HCT116 (cell line): ENCODE results near the gene DNAJC1. TPM values are rescaled to one million over a fixed set of nuclear protein-coding genes. Genes with fewer than 3 reads are reported as not detected.

Experiments
- ATAC-seq: fragments of 200-7000 bp; cut with Tn5 transposase; 2 replicates; pipeline ENCODE4 v1.9.1; 2020; ENCODE audit warnings: mild to moderate bottlenecking, moderate library complexity
- BruUV-seq: library from RNA; stranded (reverse); fragments of 400-500 nt; replicated peaks from 2 replicates; lab custom pipeline; 2021; lab: Mats Ljungman, UMichigan
- CTCF ChIA-PET: fragments of 300-600 bp; sonication (Branson Sonifier 250); formaldehyde crosslinking; loops from one replicate; lab custom pipeline; 2021; ENCODE audit warnings: antibody characterized with exemption; lab: Charles Lee
- POLR2A ChIA-PET: fragments of 300-600, 350-600 bp; sonication (Branson Sonifier 250); formaldehyde crosslinking; loops from one replicate; lab custom pipeline; 2021; ENCODE audit warnings: antibody characterized with exemption; lab: Charles Lee
- RAD21 ChIA-PET, 2 experiments: fragments of 300-600 bp; sonication (Branson Sonifier 250); formaldehyde crosslinking; loops; one replicate each; lab custom pipeline; 2023; ENCODE audit warnings: low total read pairs in 2 of 2; ENCODE audit not compliant: uncharacterized antibody in 2 of 2, unreplicated experiment in 2 of 2, low non-redundant PET in 1 of 2; lab: Charles Lee
- DNase-seq: peaks from one replicate; pipeline ENCODE4 v3.0.0-alpha.2; 2010; ENCODE audit warnings: low read depth, low spot score
- H2AFZ ChIP-seq: fragments of 200-600 bp; shearing (Covaris generic), sonication (generic); 2 replicates; pipeline ENCODE4 v1.6.1; 2017; ENCODE audit warnings: low read depth, mixed run types, mixed read lengths, antibody characterized with exemption, low read length; ENCODE audit not compliant: poor library complexity, severe bottlenecking
- H3K27ac ChIP-seq: 2 replicates; pipeline ENCODE4 v1.5.1; 2012; ENCODE audit warnings: low read depth, low read length
- H3K27me3 ChIP-seq: fragments of 200-600 bp; sonication (generic); 2 replicates; pipeline ENCODE4 v1.6.1; 2016; ENCODE audit warnings: mixed run types, low read length, mixed read lengths; ENCODE audit not compliant: insufficient read depth
- H3K36me3 ChIP-seq, 2 experiments: fragments of 200-500 bp in 1 of 2; fragments of 200-600 bp in 1 of 2; sonication (Bioruptor generic) in 1 of 2; sonication (generic) in 1 of 2; 2 replicates each; pipeline versions ENCODE4 v1.5.1 to v1.6.1; 2014 to 2016; ENCODE audit warnings: low read length in 2 of 2, inconsistent platforms in 1 of 2, mixed read lengths in 1 of 2, mixed run types in 1 of 2; ENCODE audit not compliant: insufficient read depth in 2 of 2, control insufficient read depth in 1 of 2
- H3K4me1 ChIP-seq, 2 experiments: fragments of 200-600 bp in 1 of 2; sonication (generic) in 1 of 2; 2 replicates each; pipeline versions ENCODE4 v1.5.1 to v1.6.1; 2012 to 2017; ENCODE audit warnings: low read length in 2 of 2, inconsistent platforms in 1 of 2, mild to moderate bottlenecking in 1 of 2, mixed read lengths in 1 of 2, mixed run types in 1 of 2, moderate library complexity in 1 of 2; ENCODE audit not compliant: insufficient read depth in 2 of 2, control insufficient read depth in 1 of 2
- H3K4me2 ChIP-seq: fragments of 200-600 bp; sonication (generic); 2 replicates; pipeline ENCODE4 v1.6.1; 2017; ENCODE audit warnings: mixed run types, low read length, mixed read lengths
- H3K4me3 ChIP-seq, 2 experiments: fragments of 200-600 bp in 1 of 2; sonication (generic) in 1 of 2; replicated peaks in 1 of 2; 2 replicates each; pipeline ENCODE4 v1.5.1; 2011 to 2016; ENCODE audit warnings: low read length in 2 of 2, control low read depth in 1 of 2, low read depth in 1 of 2, mild to moderate bottlenecking in 1 of 2, mixed read lengths in 1 of 2, mixed run types in 1 of 2
- H3K79me2 ChIP-seq: fragments of 200-600 bp; sonication (generic); 2 replicates; pipeline ENCODE4 v1.6.1; 2017; ENCODE audit warnings: mild to moderate bottlenecking, mixed run types, low read length, moderate library complexity, mixed read lengths; ENCODE audit not compliant: insufficient read depth
- H3K9ac ChIP-seq: fragments of 200-600 bp; sonication (generic); 2 replicates; pipeline ENCODE4 v1.6.1; 2016; ENCODE audit warnings: low read length, mixed read lengths
- H3K9me2 ChIP-seq: fragments of 200-600 bp; sonication (generic), shearing (Covaris generic); 2 replicates; pipeline ENCODE4 v1.6.1; 2017; ENCODE audit warnings: mixed run types, mild to moderate bottlenecking, moderate library complexity; ENCODE audit not compliant: insufficient read depth
- H3K9me3 ChIP-seq, 2 experiments: fragments of 200-500 bp in 1 of 2; fragments of 200-600 bp in 1 of 2; sonication (Bioruptor generic) in 1 of 2; sonication (generic) in 1 of 2; 2 replicates each; pipeline ENCODE4 v1.6.1; 2014 to 2017; ENCODE audit warnings: low read length in 2 of 2, mixed read lengths in 2 of 2, inconsistent platforms in 1 of 2, low read depth in 1 of 2, mild to moderate bottlenecking in 1 of 2, mixed run types in 1 of 2, moderate library complexity in 1 of 2; ENCODE audit not compliant: control insufficient read depth in 1 of 2, insufficient read depth in 1 of 2
- H4K20me1 ChIP-seq: fragments of 200-600 bp; sonication (generic), shearing (Covaris generic); 2 replicates; pipeline ENCODE4 v1.6.1; 2017; ENCODE audit warnings: mixed run types, mild to moderate bottlenecking, moderate library complexity; ENCODE audit not compliant: insufficient read depth
- ATF3 ChIP-seq: IDR thresholded peaks from 2 replicates; pipeline ENCODE4 v1.6.1; 2012
- CEBPB ChIP-seq: IDR thresholded peaks from 2 replicates; pipeline ENCODE4 v1.6.1; 2012; ENCODE audit warnings: low read depth
- CTCF ChIP-seq, 3 experiments: fragments of 200-600 bp in 1 of 3; sonication (generic) in 1 of 3; IDR thresholded peaks in 2 of 3; conservative IDR thresholded peaks in 1 of 3; 2 replicates each; pipeline ENCODE4 v1.5.1; 2012 to 2017; ENCODE audit warnings: low read depth in 2 of 3, low read length in 2 of 3, antibody characterized with exemption in 1 of 3, borderline replicate concordance in 1 of 3, control low read depth in 1 of 3, mild to moderate bottlenecking in 1 of 3, mixed read lengths in 1 of 3, mixed run types in 1 of 3, moderate library complexity in 1 of 3; ENCODE audit not compliant: insufficient read depth in 1 of 3
- EGR1 ChIP-seq: IDR thresholded peaks from 2 replicates; pipeline ENCODE4 v1.6.1; 2012; ENCODE audit warnings: low read depth
- ELF1 ChIP-seq: IDR thresholded peaks from 2 replicates; pipeline ENCODE4 v1.6.1; 2012; ENCODE audit warnings: low read depth, borderline replicate concordance
- EZH2phosphoT487 ChIP-seq: fragments of 200-600 bp; IDR thresholded peaks from 2 replicates; pipeline ENCODE4 v1.6.1; 2018; ENCODE audit warnings: antibody characterized with exemption, borderline replicate concordance
- FOSL1 ChIP-seq: IDR thresholded peaks from 2 replicates; pipeline ENCODE4 v1.6.1; 2012; ENCODE audit warnings: low read depth
- JUND ChIP-seq: IDR thresholded peaks from 2 replicates; pipeline ENCODE4 v1.6.1; 2012
- MAX ChIP-seq: IDR thresholded peaks from 2 replicates; pipeline ENCODE4 v1.6.1; 2012
- POLR2A ChIP-seq: IDR thresholded peaks from 2 replicates; pipeline ENCODE4 v1.7.0; 2011; ENCODE audit warnings: borderline replicate concordance; ENCODE audit not compliant: insufficient read depth, insufficient read length; ENCODE audit errors: extremely low read depth
- POLR2AphosphoS5 ChIP-seq: IDR thresholded peaks from 2 replicates; pipeline ENCODE4 v1.6.1; 2011; ENCODE audit warnings: mild to moderate bottlenecking, low read depth, low read length, moderate library complexity
- RAD21 ChIP-seq: IDR thresholded peaks from 2 replicates; pipeline ENCODE4 v1.6.1; 2012; ENCODE audit warnings: low read depth, mild to moderate bottlenecking
- SIN3A ChIP-seq: IDR thresholded peaks from 2 replicates; pipeline ENCODE4 v1.6.1; 2012; ENCODE audit warnings: low read depth
- SP1 ChIP-seq: IDR thresholded peaks from 2 replicates; pipeline ENCODE4 v1.6.1; 2012; ENCODE audit warnings: low read depth
- TCF7L2 ChIP-seq: IDR thresholded peaks from 2 replicates; pipeline ENCODE4 v1.7.0; 2011; ENCODE audit warnings: borderline replicate concordance, inconsistent platforms; ENCODE audit not compliant: insufficient read depth, insufficient read length; ENCODE audit errors: extremely low read depth
- YY1 ChIP-seq: IDR thresholded peaks from 2 replicates; pipeline ENCODE4 v1.6.1; 2011; ENCODE audit warnings: low read length, low read depth, moderate library complexity, mild to moderate bottlenecking; ENCODE audit not compliant: insufficient replicate concordance; ENCODE audit errors: extremely low read depth
- intact Hi-C: fragments of 100-400 bp; cut with micrococcal nuclease; formaldehyde crosslinking; loops from 2 replicates; pipeline ENCODE4 v1.10.0; 2022
- total RNA-seq: library from RNA; stranded (reverse); gene quantifications from one replicate; pipeline ENCODE4 v1.2.1, GENCODE V29; 2021; ENCODE audit not compliant: unreplicated experiment

Gene DNAJC1
- total RNA-seq, 1 experiment from 2014 or later, result 17.9 TPM

- Histone ChIP-seq H3K27ac (no peak overlapping the region), H3K4me3 (no peak overlapping the region)
- BruUV-seq, result no TSS peak
Observed at GRCh38 chr10:21926358-21926925, 77.1 kb downstream of the DNAJC1 start.

More at GRCh38 chr10:21926358-21926925, 77.1 kb downstream of the DNAJC1 start:
- ATAC-seq, result no peak
- H3K27me3 ChIP-seq, result no peaks in the 10 kb centered on the region
- H2AFZ ChIP-seq, result no peak overlapping the region
- no peak for DNase-seq
- CTCF ChIA-PET, result no interaction called here
- H4K20me1 ChIP-seq, result no peaks in the 10 kb centered on the region
- H3K4me2 ChIP-seq, result peak overlapping the region; percentile 4; the same call in 1 of the 2 replicates
- intact Hi-C loops, result no loop called here
- peaks cover 2 to 12% of the 10 kb centered on the region in 2 experiments; a peak in 3 of 4 replicates for H3K4me1 ChIP-seq
- H3K9me3 ChIP-seq, result no peaks in the 10 kb centered on the region
- POLR2A ChIA-PET, result no interaction called here
- no peak overlapping the region for H3K9ac ChIP-seq
- H3K79me2 ChIP-seq, result peaks cover 4% of the 10 kb centered on the region; the same call in 1 of the 2 replicates
- TF ChIP-seq JUND, result no peak
- no peak for TF ChIP-seq CEBPB
- no peak for TF ChIP-seq YY1
- TF ChIP-seq MAX, result no peak
- TF ChIP-seq SP1, result no peak
- TF ChIP-seq RAD21, result no peak
- no peak for TF ChIP-seq EZH2phosphoT487
- no peak for TF ChIP-seq SIN3A
- no peak for TF ChIP-seq POLR2AphosphoS5
- TF ChIP-seq ATF3, result no peak
- no peak for TF ChIP-seq POLR2A
- no peak for TF ChIP-seq TCF7L2
- no peak for TF ChIP-seq FOSL1
- no peak for TF ChIP-seq ELF1
- TF ChIP-seq CTCF (IDR thresholded peaks at IDR 0.05 in 2 of 3, conservative IDR thresholded peaks at IDR 0.05 in 1 of 3; ENCODE audit: borderline replicate concordance in 1 of 3, insufficient read depth in 1 of 3, low read depth in 2 of 3, low read length in 2 of 3), result no peak
- no peak for TF ChIP-seq EGR1
- H3K9me2 ChIP-seq, result no peaks in the 10 kb centered on the region
- RAD21 ChIA-PET, result no interaction called here
- no peaks in the 10 kb centered on the region for H3K36me3 ChIP-seq
